NCI-H446 treated with DMSO at 0.1 percent for 48 hours (cell line): ENCODE results near the gene TSNAX.

ENCODE experiments used
- DNase-seq: peaks from one replicate; lab custom pipeline; 2025; lab: John Stamatoyannopoulos, UW

TSNAX gene

DNA sequence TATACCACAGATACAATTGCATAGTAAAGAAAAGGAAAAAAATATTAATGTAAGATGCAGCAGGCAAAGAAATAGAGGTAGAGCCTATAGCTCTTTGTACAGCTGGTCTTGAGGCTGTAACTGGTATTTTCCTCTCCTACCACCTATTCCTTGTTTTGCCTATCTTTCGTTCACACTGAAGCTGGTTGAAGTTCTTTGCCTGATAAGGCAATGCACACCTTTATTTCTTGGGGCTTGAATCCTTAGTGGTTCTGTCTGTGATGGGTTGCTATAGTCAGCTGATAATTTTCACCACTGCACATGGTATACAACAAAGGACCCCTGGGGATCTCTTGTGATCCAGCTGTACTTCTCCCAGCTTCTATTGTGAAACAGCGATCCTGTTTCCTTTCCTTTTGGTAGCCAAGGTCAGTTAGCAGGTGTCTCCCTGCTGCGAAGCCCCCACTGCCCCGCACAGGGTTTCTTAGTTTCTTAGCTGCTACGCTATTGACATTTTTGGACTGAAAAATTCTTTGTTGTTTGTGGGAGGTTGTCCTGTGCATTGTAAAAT is 9.9 kb upstream of the TSNAX start:
- DNase-seq = no peak

DNA sequence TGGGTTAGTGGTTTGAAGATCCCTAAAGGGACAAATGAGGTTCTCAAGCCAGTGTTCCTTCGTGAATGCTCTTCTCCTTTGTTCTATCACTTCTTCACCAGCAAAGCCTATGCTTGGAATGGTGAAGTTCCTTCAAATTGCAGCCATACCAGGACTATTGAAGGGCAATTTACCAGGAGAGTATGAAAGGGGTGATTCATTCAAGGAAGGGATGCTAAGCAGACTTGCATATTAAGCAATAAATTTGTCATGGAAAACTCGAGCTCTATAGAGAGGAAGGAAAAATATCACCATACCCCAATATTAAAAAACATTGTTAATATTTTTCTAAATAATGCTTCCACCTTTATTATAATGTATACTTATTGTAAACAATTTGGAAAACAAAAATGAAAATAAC is 9.3 kb upstream of the TSNAX start:
- no peak for DNase-seq

DNA sequence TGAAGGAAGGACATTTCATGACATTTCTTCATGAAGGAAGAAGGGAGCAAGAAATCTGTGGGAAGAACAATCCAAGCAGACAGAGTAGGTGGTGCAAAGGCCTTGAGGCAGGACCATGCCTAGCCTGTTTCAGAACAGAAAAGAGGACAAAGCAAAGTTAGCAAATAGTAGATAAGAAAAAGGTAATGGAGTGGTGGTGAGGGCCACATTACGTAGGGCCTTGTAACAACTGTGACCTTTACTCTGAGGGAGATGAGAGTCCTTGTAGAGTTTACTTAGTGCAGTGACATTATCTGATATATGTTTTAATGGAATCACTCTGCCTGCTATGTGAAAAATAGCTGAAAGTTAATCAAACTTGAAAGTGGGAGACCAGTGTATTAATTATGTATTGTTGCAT is 6.4 kb upstream of the TSNAX start:
- no peak for DNase-seq

DNA sequence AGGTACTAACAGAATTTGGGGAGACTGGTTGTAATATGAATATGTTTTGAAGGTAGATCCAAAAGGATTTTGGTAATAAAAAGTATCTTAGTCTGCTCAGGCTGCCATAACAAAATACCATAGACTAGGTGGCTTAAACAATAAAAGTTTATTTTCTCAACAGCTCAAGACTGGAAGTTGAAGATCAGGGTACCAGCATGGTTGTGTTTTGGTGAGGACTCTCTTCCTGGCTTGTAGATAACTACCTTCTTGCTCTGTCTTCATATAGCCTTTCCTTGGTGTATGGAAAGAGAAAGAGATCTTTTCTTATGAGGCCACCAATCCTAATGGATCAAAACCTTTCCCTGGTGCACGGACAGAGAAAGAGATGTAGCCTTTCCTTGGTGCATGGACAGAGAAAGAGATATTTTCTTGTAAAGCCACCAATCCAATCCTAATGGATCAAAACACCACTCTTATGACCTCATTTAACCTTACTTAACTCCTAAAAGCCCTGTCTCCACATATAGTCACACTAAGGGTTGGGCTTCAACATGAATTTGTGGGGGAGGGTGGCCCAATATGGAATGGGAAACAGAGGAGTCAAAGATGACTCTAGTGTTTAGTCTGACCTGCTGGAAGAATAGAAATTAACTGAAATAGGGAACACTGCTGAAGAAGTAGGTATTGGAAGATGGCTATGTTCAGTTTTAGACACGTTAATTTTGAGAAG is 5.4 kb upstream of the TSNAX start:
- no peak for DNase-seq

DNA sequence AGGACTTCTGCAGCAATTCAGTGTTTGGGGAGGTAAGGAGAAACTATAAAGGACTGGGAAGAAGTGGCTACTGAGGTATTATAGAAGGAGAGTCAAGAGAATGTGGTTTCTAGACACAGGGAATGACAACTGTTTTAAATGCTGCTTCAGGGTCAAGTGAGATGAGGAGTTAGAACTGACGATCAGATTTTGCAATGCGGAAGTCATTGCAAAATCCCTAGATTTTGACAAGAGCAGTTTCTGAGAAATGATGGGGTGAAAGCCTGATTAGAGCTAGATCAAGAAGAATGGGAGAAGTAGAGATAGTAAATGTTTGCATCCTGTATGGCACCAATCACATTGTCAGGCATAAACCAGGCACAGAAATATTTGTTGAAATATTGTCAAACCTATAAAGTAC is 4.7 kb upstream of the TSNAX start:
- no peak for DNase-seq

DNA sequence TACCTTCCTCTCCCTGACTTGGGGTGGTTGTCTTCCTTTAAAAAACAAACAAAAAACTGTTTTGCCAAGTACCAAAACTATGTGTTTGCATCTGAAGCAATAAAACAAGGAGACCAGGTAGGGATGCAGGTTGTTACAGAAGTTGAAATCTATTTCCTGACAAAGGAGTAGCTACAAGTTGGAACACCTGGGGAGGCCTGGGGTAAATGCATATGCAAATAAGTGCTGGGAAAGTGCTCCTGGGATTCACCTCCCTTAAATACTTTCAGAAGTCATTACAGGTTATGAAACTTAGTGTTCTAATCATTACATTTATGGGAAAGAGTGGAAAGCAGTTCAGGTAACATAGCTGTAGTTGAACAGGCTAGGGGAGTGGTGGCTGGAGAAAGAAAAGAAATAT is 1.9 kb upstream of the TSNAX start:
- no peak for DNase-seq

DNA sequence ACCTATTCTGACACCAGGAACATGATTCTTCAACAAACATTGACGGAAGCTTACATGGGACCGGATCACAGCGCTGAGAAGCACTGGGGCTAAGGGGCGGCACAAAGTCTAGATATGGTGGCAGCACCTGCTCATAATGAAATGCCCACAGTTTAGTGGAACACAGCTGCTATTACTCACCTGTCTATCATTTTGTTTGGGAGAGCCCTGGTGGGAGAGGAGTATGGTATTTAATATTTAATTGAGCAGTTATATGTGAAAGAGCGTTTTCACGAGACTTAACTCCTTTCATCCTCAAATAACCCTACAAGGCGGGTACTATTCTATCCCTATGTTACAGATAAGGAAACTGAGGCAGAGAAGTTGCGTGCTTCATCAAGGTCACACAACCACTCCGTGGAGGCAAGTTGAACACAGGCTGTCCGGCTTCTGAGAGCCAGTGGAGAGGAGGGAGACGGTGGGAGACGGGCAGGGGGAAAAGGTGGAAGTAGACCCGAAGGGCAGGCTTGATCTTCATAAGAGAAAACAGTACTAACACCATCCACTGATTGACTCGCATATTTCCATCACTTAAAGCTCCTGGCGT is 790 bp upstream of the TSNAX start:
- no peak for DNase-seq

DNA sequence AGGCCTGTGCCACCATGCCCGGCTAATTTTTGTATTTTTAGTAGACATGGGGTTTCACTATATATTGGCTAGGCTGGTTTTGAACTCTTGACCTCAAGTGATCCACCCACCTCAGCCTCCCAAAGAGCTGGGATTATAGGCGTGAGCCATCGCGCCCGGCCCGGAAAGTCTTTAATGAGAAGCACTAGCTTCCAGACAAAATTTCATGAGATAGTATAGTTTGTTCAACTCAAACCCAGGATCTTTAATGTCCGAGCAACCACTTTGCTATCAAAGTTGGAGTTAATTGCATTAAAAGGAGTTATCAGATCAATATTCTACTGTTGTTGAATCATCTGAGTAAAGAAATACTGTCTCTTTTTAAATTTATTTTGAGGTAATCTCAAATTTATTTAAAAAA is 4.8 kb downstream of the TSNAX start:
- no peak for DNase-seq

DNA sequence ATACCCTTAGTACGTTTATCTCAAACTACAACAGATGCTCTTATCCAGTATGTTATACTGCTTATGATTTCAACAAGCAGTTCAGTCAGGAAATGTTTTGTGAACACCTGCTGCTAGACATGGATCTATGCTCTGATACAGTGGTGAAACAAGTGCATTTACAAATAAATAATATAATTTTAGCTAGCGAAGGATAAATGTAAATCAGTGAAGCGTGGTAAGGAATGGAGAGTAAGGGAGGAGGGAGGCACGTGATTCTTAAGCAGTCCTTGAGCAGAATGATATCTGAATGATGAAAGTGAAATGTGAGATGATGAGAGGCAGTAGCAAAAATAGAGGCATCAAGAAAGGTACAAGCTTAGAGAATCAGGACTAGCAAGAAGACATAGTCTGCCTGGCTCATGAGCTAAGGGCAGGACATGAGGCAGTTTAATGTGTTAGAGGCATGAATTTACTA is 6.3 kb downstream of the TSNAX start:
- no peak for DNase-seq

DNA sequence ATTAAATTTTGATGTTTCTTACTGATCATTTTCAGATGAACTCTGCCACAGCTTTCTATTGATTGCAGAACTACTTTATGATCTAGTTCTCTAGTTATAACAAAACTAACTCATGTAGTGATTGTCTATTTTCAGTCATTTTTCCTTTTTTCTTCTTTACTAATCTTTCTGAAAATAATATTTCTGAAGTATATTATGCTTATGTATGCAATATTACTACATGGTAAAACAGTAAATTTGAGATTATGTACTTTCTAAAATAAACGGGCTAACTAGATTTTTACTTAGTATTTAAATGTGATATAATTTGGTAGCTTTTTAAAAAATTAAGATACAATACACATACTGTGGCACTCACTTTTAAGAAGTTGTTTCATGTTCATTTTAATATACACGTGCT is 7.6 kb downstream of the TSNAX start:
- DNase-seq = no peak

DNA sequence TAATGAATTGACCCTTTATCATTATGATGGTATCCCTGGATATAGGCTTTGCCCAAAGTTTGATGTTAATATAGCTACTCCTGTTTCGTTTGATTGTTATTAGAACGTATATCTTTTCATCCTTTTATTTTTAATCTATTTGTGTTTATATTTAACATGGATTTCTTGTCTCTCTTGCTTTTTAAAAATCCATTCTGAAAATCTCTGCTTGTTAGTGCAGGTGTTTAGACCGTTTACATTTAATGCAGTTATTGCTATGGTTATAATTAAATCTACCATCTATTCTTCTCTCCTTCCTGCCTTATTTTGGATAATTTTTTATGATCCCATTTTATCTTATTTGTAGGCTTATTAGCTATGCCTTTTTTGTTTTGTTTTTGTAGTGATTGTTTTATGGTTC is 12.4 kb downstream of the TSNAX start:
- DNase-seq = no peak

DNA sequence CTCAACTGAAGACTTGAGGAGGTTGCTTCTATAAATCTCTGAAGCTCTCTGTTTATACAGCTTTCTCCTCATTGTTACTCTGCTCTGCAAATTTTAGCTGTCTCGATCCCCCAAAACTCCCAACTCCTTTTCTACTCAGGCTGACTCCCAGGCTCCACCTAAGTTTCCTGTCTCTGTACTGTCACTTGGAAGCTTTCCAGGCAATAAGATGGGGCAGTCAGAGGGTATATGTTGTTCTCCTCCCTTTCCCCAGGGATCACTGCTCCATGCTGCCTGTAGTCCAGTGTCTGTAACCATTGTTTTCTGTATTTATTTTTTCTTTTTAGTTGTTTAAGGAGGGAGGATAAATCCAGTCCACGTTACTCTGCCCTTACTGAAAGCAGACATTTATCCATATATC is 13.4 kb downstream of the TSNAX start:
- DNase-seq = no peak

DNA sequence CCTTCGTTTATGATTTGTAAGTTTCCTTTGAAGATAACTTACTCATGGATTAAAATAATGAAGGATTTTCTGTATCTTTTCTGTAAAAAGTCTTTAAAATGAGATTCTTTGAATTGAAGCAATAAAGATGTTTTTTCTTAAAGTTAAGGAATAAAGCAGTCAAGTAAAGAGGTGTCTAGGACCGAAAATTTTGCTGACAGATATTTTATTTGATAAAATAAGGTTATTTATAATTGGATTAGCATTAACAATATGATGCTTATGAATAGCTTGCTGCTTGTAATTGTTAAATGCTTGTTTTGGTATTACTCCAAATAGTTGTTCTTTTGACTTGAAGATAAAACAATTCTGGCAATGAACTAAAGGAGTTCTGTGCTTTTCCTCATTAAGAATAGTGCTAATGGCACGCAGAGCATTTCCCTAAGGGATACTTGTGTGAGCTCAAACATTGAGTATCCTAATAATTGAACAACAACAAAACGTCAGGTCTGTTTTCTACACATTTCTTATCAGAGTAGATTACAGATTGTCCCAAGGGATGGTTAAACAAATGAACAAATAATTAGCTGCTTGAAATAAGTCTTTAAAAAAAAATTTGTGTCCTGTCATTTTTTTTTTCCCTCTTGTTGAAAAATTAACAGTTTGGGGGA is 16.6 kb downstream of the TSNAX start:
- DNase-seq = no peak

DNA sequence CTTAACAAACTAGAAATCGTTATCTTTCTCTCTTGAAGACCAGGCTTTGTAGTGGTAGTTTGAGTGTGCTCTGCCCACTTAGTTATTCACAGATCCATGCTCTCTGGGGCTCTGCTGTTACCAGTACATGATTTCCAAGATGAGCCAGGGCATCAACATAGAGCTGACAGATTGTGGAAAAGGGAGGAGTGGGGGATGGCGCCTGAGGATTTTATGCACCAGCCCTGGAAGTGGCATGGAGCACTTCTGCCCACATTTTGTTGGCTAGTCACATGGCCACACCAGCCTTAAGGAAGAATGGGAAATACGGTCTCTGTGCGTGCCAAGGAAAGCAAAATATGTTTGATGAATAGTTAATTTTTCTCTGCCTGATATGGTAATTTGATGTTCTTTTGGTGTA is 18.2 kb downstream of the TSNAX start:
- no peak for DNase-seq

DNA sequence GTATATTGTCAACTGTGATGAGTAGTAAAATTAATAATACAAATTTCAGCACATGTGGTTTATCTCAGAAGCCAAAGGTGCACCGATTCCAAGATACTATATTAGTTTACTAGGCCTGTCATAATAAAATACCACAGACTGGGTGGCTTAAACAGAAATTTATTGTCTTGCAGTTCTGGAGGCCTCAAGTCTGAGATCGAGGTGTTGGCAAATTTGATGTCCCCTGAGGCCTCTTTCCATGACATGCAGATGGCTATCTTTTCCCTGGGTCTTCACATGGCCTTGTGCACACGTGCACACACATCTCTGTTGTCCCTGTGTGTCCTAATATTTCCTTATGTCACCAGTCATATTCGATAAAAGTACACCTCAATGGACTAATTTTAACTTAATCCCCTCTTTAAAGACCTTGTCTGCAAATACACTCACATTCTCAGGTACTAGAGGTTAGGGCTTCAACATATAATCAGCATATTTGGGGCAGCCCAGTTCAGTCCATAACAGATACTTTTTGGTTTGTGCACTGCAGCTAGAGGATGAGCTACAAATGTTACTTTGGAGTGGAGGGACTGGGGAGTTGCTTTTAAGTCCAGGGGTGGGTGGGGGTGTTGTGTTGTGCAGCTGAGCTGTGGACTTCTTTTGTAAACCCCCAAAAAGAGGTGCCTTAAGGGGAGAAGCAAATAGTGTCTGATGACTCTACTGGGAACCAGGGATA is 21.4 kb downstream of the TSNAX start:
- DNase-seq = no peak

DNA sequence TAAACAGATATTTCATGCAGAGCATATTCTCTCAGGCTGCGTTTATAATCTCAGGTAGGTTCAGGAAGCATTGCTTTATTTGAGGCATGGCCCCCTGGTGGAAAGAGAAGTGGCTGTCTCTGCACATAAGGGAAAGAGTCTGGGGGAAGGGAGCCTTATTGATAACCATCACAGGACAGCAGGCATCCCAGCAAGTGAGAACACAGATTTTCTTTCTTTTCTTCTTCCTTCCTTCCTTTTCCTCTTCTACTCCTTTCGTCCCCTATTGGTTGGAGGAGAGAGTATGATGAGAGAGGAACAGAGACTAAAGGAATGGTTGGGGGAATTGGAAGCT is 21.9 kb downstream of the TSNAX start:
- no peak for DNase-seq

DNA sequence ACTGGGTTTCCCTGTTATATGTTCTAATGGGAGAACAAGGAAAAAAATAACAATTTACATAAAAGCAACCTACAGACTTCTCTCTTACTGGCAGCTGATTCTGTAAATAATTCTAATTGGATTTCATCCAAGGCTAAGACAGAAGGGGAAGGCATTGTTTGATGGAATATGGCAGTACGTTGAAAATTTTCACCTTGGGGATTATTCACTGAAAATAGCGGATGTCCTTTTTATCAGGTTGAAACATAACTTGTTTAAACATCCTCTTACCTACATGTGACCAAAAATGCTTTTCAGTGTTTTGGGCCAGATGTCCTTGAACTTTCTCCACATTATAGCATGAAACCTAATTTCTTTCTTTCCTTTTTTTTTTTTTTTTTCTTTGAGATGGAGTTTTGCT is 24.9 kb downstream of the TSNAX start:
- no peak for DNase-seq

DNA sequence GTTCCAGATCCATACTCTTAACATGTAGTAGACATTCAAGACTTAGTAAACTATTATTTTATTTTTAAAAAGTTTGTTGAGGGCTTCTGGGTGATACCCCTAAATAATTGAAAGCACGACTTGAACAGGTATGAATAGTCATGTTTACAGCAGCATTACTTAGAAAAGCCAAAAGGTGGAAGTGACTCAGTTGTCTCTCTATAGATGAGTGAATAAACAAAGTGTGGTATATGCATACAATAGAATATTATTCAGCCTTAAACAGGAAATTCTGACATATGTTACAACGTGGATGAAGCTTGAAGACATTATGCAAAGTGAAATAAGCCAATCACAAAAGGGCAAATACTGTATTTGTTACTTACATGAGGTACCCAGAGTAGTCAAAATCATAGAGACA is 26.5 kb downstream of the TSNAX start:
- no peak for DNase-seq

DNA sequence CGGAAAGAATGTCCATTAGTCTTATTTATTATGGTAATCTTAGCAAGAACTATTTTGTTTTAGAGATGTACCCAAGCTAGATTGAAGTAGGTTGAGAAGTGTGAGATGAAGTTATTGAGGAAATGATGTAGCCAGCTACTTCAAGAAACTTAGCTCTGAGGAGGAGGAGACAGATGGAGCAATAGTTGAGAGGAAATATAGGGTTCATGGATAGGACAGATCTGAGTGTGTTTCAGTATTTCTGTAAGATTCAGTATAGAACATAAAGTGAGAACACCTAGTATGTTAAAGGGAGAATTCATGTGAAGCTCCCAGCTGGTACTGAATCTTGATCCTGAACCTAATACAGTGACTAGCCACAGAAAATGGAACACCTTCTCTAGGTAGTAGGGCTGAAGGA is 28.9 kb downstream of the TSNAX start:
- DNase-seq = no peak

DNA sequence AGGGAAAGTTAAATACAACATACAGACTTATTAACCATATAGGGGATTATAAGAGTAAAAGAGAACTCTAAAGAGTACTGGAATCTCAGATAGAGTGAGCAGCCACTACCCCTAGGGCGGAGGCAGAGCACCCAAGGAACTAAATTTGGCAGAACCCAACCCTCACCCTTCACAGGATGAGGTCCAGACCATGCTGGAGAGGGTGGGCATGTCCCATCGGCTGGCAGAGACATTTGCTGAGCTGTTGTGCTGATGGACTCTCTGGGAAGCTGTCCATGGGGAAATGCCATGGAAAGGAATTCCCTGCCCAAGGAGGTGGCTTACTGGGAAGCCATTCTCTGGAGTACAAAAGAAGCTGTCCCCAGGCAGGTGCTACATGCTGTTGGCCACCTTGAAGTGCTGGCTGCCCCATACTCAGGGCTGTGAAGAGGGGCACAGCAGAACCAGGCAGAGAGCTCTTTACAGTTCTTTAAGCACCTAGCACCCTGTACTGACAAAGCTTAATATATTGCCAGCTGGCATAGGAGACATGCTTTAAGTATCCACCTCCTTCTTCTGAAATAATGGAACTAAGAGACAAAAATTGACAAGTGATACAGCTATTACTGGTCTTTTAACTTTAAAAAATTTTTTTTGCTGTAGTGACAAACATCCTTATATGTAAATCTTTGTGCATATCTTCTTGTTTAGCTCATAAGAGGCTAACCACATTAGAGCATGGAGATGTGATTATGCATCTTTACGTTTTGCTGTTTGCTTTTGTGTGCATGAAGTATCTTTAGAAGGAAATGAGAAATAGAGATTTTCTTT is 29.6 kb downstream of the TSNAX start:
- DNase-seq = no peak

DNA sequence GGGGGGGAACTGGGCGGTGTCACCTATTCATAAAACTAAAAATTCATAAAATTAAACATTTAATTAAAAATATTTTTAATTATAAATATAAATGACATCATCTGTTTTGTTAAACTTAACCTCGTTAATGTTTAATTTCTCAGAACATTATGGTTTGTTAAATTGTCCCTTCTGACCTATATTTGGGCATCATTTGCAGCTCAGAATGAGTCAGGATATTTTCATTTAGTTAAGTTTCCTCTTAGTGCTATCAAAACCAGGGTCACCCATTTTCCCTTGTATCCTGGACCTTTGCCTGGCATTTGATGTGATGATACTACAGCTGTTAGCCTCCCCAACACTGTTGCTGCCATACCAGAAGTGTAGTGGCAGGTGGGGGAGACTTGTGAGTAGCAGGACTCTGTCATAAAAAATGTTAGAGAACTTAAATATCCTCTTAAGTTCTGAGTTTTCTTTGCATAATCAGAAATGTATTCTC is 30.3 kb downstream of the TSNAX start:
- DNase-seq = no peak
